GM18508 (cell line): ENCODE data around the gene CLMN.

Experiments used
- ATAC-seq: cut with Tn5 transposase; IDR thresholded peaks from one replicate; pipeline ENCODE4 v1.9.1; 2021; ENCODE audit warnings: moderate number of reproducible peaks; ENCODE audit not compliant: insufficient read depth, unreplicated experiment

CLMN gene

GRCh38 chr14:95319312-95320077, at the start of gene CLMN:
CLMN (minus strand) TSS chr14:95319908; CDS start chr14:95319792, 116 bp downstream.
- no peak for ATAC-seq

GRCh38 chr14:95365401-95365800, 45.7 kb upstream of the CLMN start:
- no peak for ATAC-seq

GRCh38 chr14:95364481-95365209, 44.9 kb upstream of the CLMN start:
- no peak for ATAC-seq

- no peak for ATAC-seq
Measured at GRCh38 chr14:95363468-95363954, 43.8 kb upstream of the CLMN start.

- no peak for ATAC-seq
Measured at GRCh38 chr14:95362138-95362494, 42.4 kb upstream of the CLMN start.

GRCh38 chr14:95361373-95362137, 41.8 kb upstream of the CLMN start:
- ATAC-seq = no peak

- ATAC-seq = no peak
Measured at GRCh38 chr14:95360828-95361227, 41.1 kb upstream of the CLMN start.

GRCh38 chr14:95359994-95360826, 40.5 kb upstream of the CLMN start:
- no peak for ATAC-seq

- no peak for ATAC-seq
Measured at GRCh38 chr14:95356245-95356869, 36.6 kb upstream of the CLMN start.

GRCh38 chr14:95355422-95355821, 35.7 kb upstream of the CLMN start:
- ATAC-seq = no peak

GRCh38 chr14:95354834-95355233, 35.1 kb upstream of the CLMN start:
- ATAC-seq = no peak

- ATAC-seq = no peak
Measured at GRCh38 chr14:95353664-95354063, 34.0 kb upstream of the CLMN start.

- no peak for ATAC-seq
Measured at GRCh38 chr14:95353007-95353406, 33.3 kb upstream of the CLMN start.

- ATAC-seq = no peak
Measured at GRCh38 chr14:95352481-95352880, 32.8 kb upstream of the CLMN start.

- no peak for ATAC-seq
Measured at GRCh38 chr14:95349241-95349640, 29.5 kb upstream of the CLMN start.

GRCh38 chr14:95348395-95349080, 28.8 kb upstream of the CLMN start:
- no peak for ATAC-seq

GRCh38 chr14:95346820-95347219, 27.1 kb upstream of the CLMN start:
- ATAC-seq = no peak

GRCh38 chr14:95346266-95346665, 26.6 kb upstream of the CLMN start:
- ATAC-seq = no peak

- peak; percentile 70 for ATAC-seq
Measured at GRCh38 chr14:95345032-95345431, 25.3 kb upstream of the CLMN start.
